Dermis microvascular lymphatic vessel endothelial cell (primary cell): ENCODE data around the gene IRX2. TPM values are rescaled to one million over a fixed set of nuclear protein-coding genes. Genes with fewer than 3 reads are reported as not detected.

Experiments used
- DNase-seq, 2 donors: peaks; one replicate each; pipeline versions ENCODE4 v3.0.0 to v3.0.0-alpha.2; 2010; ENCODE audit warnings: low read depth in 2 of 2
- total RNA-seq: library from RNA; depleted of rRNA; stranded (reverse); fragments of >200 nt; gene quantifications from 2 replicates; pipeline ENCODE4 v1.2.1, GENCODE V29; 2014

The IRX2 gene
- total RNA-seq, 1 donor from 2014 or later: under 0.01 TPM

GRCh38 chr5:2741956-2742355 lies 9.5 kb downstream of the IRX2 start:
- DNase-seq: no peak

GRCh38 chr5:2740876-2741555 lies 10.5 kb downstream of the IRX2 start:
- no peak for DNase-seq

- no peak for DNase-seq
Measured at GRCh38 chr5:2740051-2740875, 11.2 kb downstream of the IRX2 start.

- DNase-seq: peak in 1 of 2 donors; percentile 15
Measured at GRCh38 chr5:2739360-2740050, 12.0 kb downstream of the IRX2 start.

- no peak for DNase-seq
Measured at GRCh38 chr5:2738700-2739359, 12.6 kb downstream of the IRX2 start.

- DNase-seq: no peak
Measured at GRCh38 chr5:2738156-2738699, 13.2 kb downstream of the IRX2 start.

- no peak for DNase-seq
Measured at GRCh38 chr5:2737273-2738155, 14.0 kb downstream of the IRX2 start.

- no peak for DNase-seq
Measured at GRCh38 chr5:2736872-2737271, 14.6 kb downstream of the IRX2 start.

GRCh38 chr5:2735996-2736395 lies 15.5 kb downstream of the IRX2 start:
- no peak for DNase-seq

GRCh38 chr5:2732850-2733249 lies 18.6 kb downstream of the IRX2 start:
- DNase-seq: no peak

- no peak for DNase-seq
Measured at GRCh38 chr5:2732004-2732403, 19.5 kb downstream of the IRX2 start.

- no peak for DNase-seq
Measured at GRCh38 chr5:2729189-2729588, 22.3 kb downstream of the IRX2 start.

- no peak for DNase-seq
Measured at GRCh38 chr5:2727550-2727949, 23.9 kb downstream of the IRX2 start.

GRCh38 chr5:2725980-2726765 lies 25.3 kb downstream of the IRX2 start:
- DNase-seq: no peak

GRCh38 chr5:2724831-2725230 lies 26.6 kb downstream of the IRX2 start:
- no peak for DNase-seq

- no peak for DNase-seq
Measured at GRCh38 chr5:2724031-2724581, 27.4 kb downstream of the IRX2 start.

- no peak for DNase-seq
Measured at GRCh38 chr5:2722901-2723300, 28.6 kb downstream of the IRX2 start.

GRCh38 chr5:2721385-2722138 lies 29.9 kb downstream of the IRX2 start:
- no peak for DNase-seq

- no peak for DNase-seq
Measured at GRCh38 chr5:2719332-2719731, 32.1 kb downstream of the IRX2 start.
